Measurements from ENCODE around the gene BRAP. TPM values are rescaled to one million over a fixed set of nuclear protein-coding genes. Genes with fewer than 3 reads are reported as not detected.
"Not testable (repeated sequence)": the region's sequence is repeated elsewhere in the genome, so short reads cannot be mapped to it uniquely, and the experiment has no call there.

Gene BRAP
- total RNA-seq, 1 experiment from 2014 or later: 24.7 TPM

- no peak overlapping the region for H3K4me2 ChIP-seq (ENCODE audit: low read length)
- CTCF ChIA-PET: no interaction called here
- H3K4me1 ChIP-seq (ENCODE audit: insufficient read depth, low read length): peaks cover 18% of the 10 kb centered on the region
- no peaks in the 10 kb centered on the region for H3F3A ChIP-seq (ENCODE audit: low read length, unreplicated experiment)
- H3K9me3 ChIP-seq (ENCODE audit: low read length): no peaks in the 10 kb centered on the region
- intact Hi-C loops (cut with micrococcal nuclease): no loop called here
- TF ChIP-seq EZH2phosphoT487 (IDR thresholded peaks at IDR 0.05; ENCODE audit: borderline replicate concordance, low read length): no peak
- no peak for TF ChIP-seq CTCF (conservative IDR thresholded peaks at IDR 0.05; ENCODE audit: low read depth, low read length)
- no peak for TF ChIP-seq EZH2 (IDR thresholded peaks at IDR 0.05; ENCODE audit: low read length, unreplicated experiment)
- no peaks in the 10 kb centered on the region for H3K9me2 ChIP-seq (replicated peaks; ENCODE audit: low read length)
- ATAC-seq (no peak), DNase-seq (no peak)
- H3K4me3 ChIP-seq (ENCODE audit: low read length): no peak overlapping the region
- H2AFZ ChIP-seq (ENCODE audit: low read length): no peak overlapping the region
- no peaks in the 10 kb centered on the region for H4K20me1 ChIP-seq (ENCODE audit: low read length)
- BruUV-seq (replicated peaks): no TSS peak
- POLR2A ChIA-PET (ENCODE audit: unreplicated experiment): no interaction called here
- no peaks in the 10 kb centered on the region for H3K36me3 ChIP-seq (ENCODE audit: low read depth, low read length)
- no peak overlapping the region for H3K27ac ChIP-seq (ENCODE audit: low read length)
- H3K79me2 ChIP-seq (ENCODE audit: low read length): no peaks in the 10 kb centered on the region
- no peaks in the 10 kb centered on the region for H3K27me3 ChIP-seq (ENCODE audit: low read length)
- H3K9ac ChIP-seq (ENCODE audit: low read length): no peak overlapping the region
Measured at GRCh38 chr12:111626230-111626629, 59.5 kb downstream of the BRAP start.

- intact Hi-C loops (cut with micrococcal nuclease): no loop called here
Measured at GRCh38 chr12:111624540-111624939, 61.2 kb downstream of the BRAP start.

GRCh38 chr12:111617841-111618240 lies 67.9 kb downstream of the BRAP start:
- H3K27ac ChIP-seq (ENCODE audit: low read length); BruUV-seq (replicated peaks); POLR2A ChIA-PET (ENCODE audit: unreplicated experiment); H3K9ac ChIP-seq (ENCODE audit: low read length); DNase-seq; H3K4me2 ChIP-seq (ENCODE audit: low read length); H2AFZ ChIP-seq (ENCODE audit: low read length); H3K36me3 ChIP-seq (ENCODE audit: low read depth, low read length); H3F3A ChIP-seq (ENCODE audit: low read length, unreplicated experiment); H4K20me1 ChIP-seq (ENCODE audit: low read length); H3K79me2 ChIP-seq (ENCODE audit: low read length); ATAC-seq; H3K9me3 ChIP-seq (ENCODE audit: low read length); H3K9me2 ChIP-seq (replicated peaks; ENCODE audit: low read length); H3K4me1 ChIP-seq (ENCODE audit: insufficient read depth, low read length); intact Hi-C loops (cut with micrococcal nuclease); H3K4me3 ChIP-seq (ENCODE audit: low read length); H3K27me3 ChIP-seq (ENCODE audit: low read length): not testable (repeated sequence)
- CTCF ChIA-PET: interaction anchor here (0.6 kb wide), 1 partner anchor 16 kb away, joined by 10 read pairs; no protein-coding TSS in a partner anchor

More at GRCh38 chr12:111624540-111624939, 61.2 kb downstream of the BRAP start:
- peak overlapping the region; percentile 36 for H2AFZ ChIP-seq (ENCODE audit: low read length)
- no peaks in the 10 kb centered on the region for H3F3A ChIP-seq (ENCODE audit: low read length, unreplicated experiment)
- H3K9me2 ChIP-seq (replicated peaks; ENCODE audit: low read length): no peaks in the 10 kb centered on the region
- H3K4me2 ChIP-seq (ENCODE audit: low read length): no peak overlapping the region
- H3K9me3 ChIP-seq (ENCODE audit: low read length): no peaks in the 10 kb centered on the region
- H3K36me3 ChIP-seq (ENCODE audit: low read depth, low read length): no peaks in the 10 kb centered on the region
- H3K9ac ChIP-seq (ENCODE audit: low read length): no peak overlapping the region; the same call in 1 of the 2 replicates
- no peaks in the 10 kb centered on the region for H3K27me3 ChIP-seq (ENCODE audit: low read length)
- H3K4me1 ChIP-seq (ENCODE audit: insufficient read depth, low read length): peaks cover 18% of the 10 kb centered on the region
- TF ChIP-seq CTCF (conservative IDR thresholded peaks at IDR 0.05; ENCODE audit: low read depth, low read length) (no peak), EZH2 (IDR thresholded peaks at IDR 0.05; ENCODE audit: low read length, unreplicated experiment) (no peak), EZH2phosphoT487 (IDR thresholded peaks at IDR 0.05; ENCODE audit: borderline replicate concordance, low read length) (no peak)
- POLR2A ChIA-PET (ENCODE audit: unreplicated experiment): no interaction called here
- peak overlapping the region; percentile 26 for H3K27ac ChIP-seq (ENCODE audit: low read length)
- peak; percentile 88 for DNase-seq
- H3K79me2 ChIP-seq (ENCODE audit: low read length): no peaks in the 10 kb centered on the region
- H4K20me1 ChIP-seq (ENCODE audit: low read length): no peaks in the 10 kb centered on the region
- ATAC-seq: peak; percentile 74
- H3K4me3 ChIP-seq (ENCODE audit: low read length): no peak overlapping the region
- no TSS peak for BruUV-seq (replicated peaks)
- CTCF ChIA-PET: interaction anchor here (0.5 to 0.6 kb wide), 2 partner anchors 49 to 1692 kb away, joined by 3 to 6 read pairs; no protein-coding TSS in a partner anchor
